ENCODE results near the gene FER.

The FER gene

GRCh38 chr5:109121225-109121624, 373.5 kb downstream of the FER start:
- Histone ChIP-seq H3K27ac (ENCODE audit: low read depth, low read length) (no peak overlapping the region), H4K20me1 (ENCODE audit: low read depth, low read length) (no peaks in the 10 kb centered on the region), H3K27me3 (ENCODE audit: low read length) (no peaks in the 10 kb centered on the region), H3K9ac (ENCODE audit: low read length) (no peak overlapping the region), H3K4me3 (ENCODE audit: insufficient read depth, low read length, poor library complexity, severe bottlenecking) (no peak overlapping the region), H3K79me2 (ENCODE audit: insufficient read depth, low read length) (no peaks in the 10 kb centered on the region), H3K9me2 (replicated peaks; ENCODE audit: insufficient read depth, low read length) (no peaks in the 10 kb centered on the region), H3F3A (ENCODE audit: insufficient read depth) (no peaks in the 10 kb centered on the region), H3K9me3 (ENCODE audit: insufficient read depth, low read length) (no peaks in the 10 kb centered on the region), H3K36me3 (ENCODE audit: low read length) (no peaks in the 10 kb centered on the region), H3K4me2 (ENCODE audit: low read depth, low read length, poor library complexity, severe bottlenecking) (no peak overlapping the region), H2AFZ (ENCODE audit: low read depth, low read length, severe bottlenecking) (no peak overlapping the region)
- TF ChIP-seq CTCF (IDR thresholded peaks at IDR 0.05; ENCODE audit: insufficient read depth, low read length, poor library complexity, severe bottlenecking) (no peak), EZH2phosphoT487 (conservative IDR thresholded peaks at IDR 0.05; ENCODE audit: low read length) (no peak)

GRCh38 chr5:109125755-109126429, 378.2 kb downstream of the FER start:
- H3K4me2 ChIP-seq (ENCODE audit: low read depth, low read length, poor library complexity, severe bottlenecking), result no peak overlapping the region
- no peak overlapping the region for H3K4me3 ChIP-seq (ENCODE audit: insufficient read depth, low read length, poor library complexity, severe bottlenecking)
- H2AFZ ChIP-seq (ENCODE audit: low read depth, low read length, severe bottlenecking), result no peak overlapping the region
- TF ChIP-seq EZH2phosphoT487 (conservative IDR thresholded peaks at IDR 0.05; ENCODE audit: low read length) (no peak), CTCF (IDR thresholded peaks at IDR 0.05; ENCODE audit: insufficient read depth, low read length, poor library complexity, severe bottlenecking) (no peak)
- no peaks in the 10 kb centered on the region for H3K27me3 ChIP-seq (ENCODE audit: low read length)
- H3K9me3 ChIP-seq (ENCODE audit: insufficient read depth, low read length), result no peaks in the 10 kb centered on the region
- H3K79me2 ChIP-seq (ENCODE audit: insufficient read depth, low read length), result no peaks in the 10 kb centered on the region
- H3K9ac ChIP-seq (ENCODE audit: low read length), result no peak overlapping the region
- H3F3A ChIP-seq (ENCODE audit: insufficient read depth), result no peaks in the 10 kb centered on the region
- no peaks in the 10 kb centered on the region for H4K20me1 ChIP-seq (ENCODE audit: low read depth, low read length)
- H3K27ac ChIP-seq (ENCODE audit: low read depth, low read length), result no peak overlapping the region
- H3K36me3 ChIP-seq (ENCODE audit: low read length), result no peaks in the 10 kb centered on the region
- H3K9me2 ChIP-seq (replicated peaks; ENCODE audit: insufficient read depth, low read length), result no peaks in the 10 kb centered on the region

GRCh38 chr5:109126481-109126880, 378.8 kb downstream of the FER start:
- Histone ChIP-seq H3K9ac (ENCODE audit: low read length) (no peak overlapping the region), H4K20me1 (ENCODE audit: low read depth, low read length) (no peaks in the 10 kb centered on the region), H3K36me3 (ENCODE audit: low read length) (no peaks in the 10 kb centered on the region), H3K9me3 (ENCODE audit: insufficient read depth, low read length) (no peaks in the 10 kb centered on the region), H3K27ac (ENCODE audit: low read depth, low read length) (no peak overlapping the region), H3K4me3 (ENCODE audit: insufficient read depth, low read length, poor library complexity, severe bottlenecking) (no peak overlapping the region), H3F3A (ENCODE audit: insufficient read depth) (no peaks in the 10 kb centered on the region), H3K79me2 (ENCODE audit: insufficient read depth, low read length) (no peaks in the 10 kb centered on the region), H3K4me2 (ENCODE audit: low read depth, low read length, poor library complexity, severe bottlenecking) (no peak overlapping the region), H3K9me2 (replicated peaks; ENCODE audit: insufficient read depth, low read length) (no peaks in the 10 kb centered on the region), H2AFZ (ENCODE audit: low read depth, low read length, severe bottlenecking) (no peak overlapping the region), H3K27me3 (ENCODE audit: low read length) (no peaks in the 10 kb centered on the region)
- TF ChIP-seq EZH2phosphoT487 (conservative IDR thresholded peaks at IDR 0.05; ENCODE audit: low read length) (no peak), CTCF (IDR thresholded peaks at IDR 0.05; ENCODE audit: insufficient read depth, low read length, poor library complexity, severe bottlenecking) (no peak)

Measured in SU-DHL-6 (cell line).